Activated T-helper 2 cell treated with anti-CD3 and anti-CD28 coated beads, Interferon-gamma antibody, Interleukin-2, Interleukin-4, amounts not matched to agents 10 μg/mL and 5 μg/mL and 100 μg/mL, durations not matched to agents 14 hours and 24 hours and 36 hours (primary cell): ENCODE results near the gene ATOX1. TPM values are rescaled to one million over a fixed set of nuclear protein-coding genes. Genes with fewer than 3 reads are reported as not detected.

Experiments
- DNase-seq: peaks from one replicate; pipeline ENCODE4 v3.0.0; 2021; ENCODE audit warnings: low spot score
- H3K27ac Mint-ChIP-seq: one replicate; pipeline ENCODE4 v1.8.0; 2021; ENCODE audit warnings: mixed read lengths
- H3K27me3 Mint-ChIP-seq: one replicate; pipeline ENCODE4 v1.8.0; 2021; ENCODE audit warnings: low read depth, mixed read lengths
- H3K36me3 Mint-ChIP-seq: one replicate; pipeline ENCODE4 v1.8.0; 2021; ENCODE audit warnings: low read depth, mixed read lengths
- H3K4me1 Mint-ChIP-seq: one replicate; pipeline ENCODE4 v1.8.0; 2021; ENCODE audit warnings: low read depth, mixed read lengths
- H3K4me3 Mint-ChIP-seq: one replicate; pipeline ENCODE4 v1.8.0; 2021; ENCODE audit warnings: low read depth, mild to moderate bottlenecking, moderate library complexity, mixed read lengths
- H3K9me3 Mint-ChIP-seq: one replicate; pipeline ENCODE4 v1.8.0; 2021; ENCODE audit warnings: mixed read lengths
- intact Hi-C: fragments of 100-400 bp; cut with micrococcal nuclease; formaldehyde crosslinking; loops from one replicate; pipeline ENCODE4 v1.15.1; 2023
- total RNA-seq: library from RNA; stranded (reverse); gene quantifications from 2 replicates; pipeline ENCODE4 v1.2.3, GENCODE V29; 2022

Gene ATOX1
- total RNA-seq, 1 donor from 2014 or later, result 69.8 TPM

DNA sequence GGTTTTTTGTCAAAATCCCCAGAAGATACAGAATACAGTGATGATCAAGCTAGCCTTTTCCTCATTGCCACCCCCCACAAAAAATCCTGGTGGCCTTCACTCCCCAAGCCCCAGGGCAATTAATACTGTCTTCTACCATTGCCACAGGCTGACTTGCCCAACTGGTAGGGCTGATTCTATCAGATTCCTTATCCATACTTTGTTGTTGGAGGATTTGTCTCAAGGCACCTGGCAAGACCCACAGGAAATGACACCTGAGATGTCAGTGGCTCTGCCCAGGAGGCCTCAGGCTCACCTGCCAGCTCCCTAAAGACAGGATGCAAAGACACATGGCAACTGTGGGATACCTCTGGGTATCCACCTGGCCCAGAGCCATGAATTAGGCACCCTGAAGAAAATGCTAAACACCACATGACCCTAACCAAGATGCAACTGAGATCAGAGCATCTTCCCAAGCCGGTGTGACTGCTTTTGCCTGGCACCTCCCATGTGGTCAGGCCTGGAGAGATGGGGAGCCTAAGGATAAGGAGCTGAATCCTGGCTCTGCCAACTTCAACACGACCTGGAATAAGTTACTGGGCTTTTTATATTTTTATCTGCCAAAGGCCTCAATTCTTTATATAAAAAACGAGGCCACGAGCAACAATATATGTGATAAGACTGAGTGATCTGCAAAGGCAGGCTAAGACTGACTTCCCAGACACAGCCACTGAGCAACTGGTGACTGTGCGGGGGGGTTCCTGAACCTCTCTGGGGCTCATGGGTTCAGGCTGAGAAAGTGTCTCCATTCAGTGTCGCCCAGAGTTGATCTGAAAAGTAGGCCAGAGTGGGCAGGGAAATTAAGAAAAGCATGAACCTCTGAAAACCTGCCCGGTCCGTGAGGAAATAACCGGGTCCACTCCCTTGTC lies 944 bp downstream of the ATOX1 start:
- Mint-ChIP-seq H3K4me3 (peak overlapping the region; percentile 92), H3K27me3 (no peaks in the 10 kb centered on the region), H3K4me1 (peaks cover 32% of the 10 kb centered on the region), H3K27ac (peak overlapping the region; percentile 85), H3K9me3 (no peaks in the 10 kb centered on the region), H3K36me3 (peaks cover 17% of the 10 kb centered on the region)
- intact Hi-C loops, result loop anchor here (1.0 to 10.0 kb wide), 4 partner anchors 8 to 603 kb away; partner anchors contain the start of genes ANXA6 and G3BP1
- DNase-seq, result no peak

DNA sequence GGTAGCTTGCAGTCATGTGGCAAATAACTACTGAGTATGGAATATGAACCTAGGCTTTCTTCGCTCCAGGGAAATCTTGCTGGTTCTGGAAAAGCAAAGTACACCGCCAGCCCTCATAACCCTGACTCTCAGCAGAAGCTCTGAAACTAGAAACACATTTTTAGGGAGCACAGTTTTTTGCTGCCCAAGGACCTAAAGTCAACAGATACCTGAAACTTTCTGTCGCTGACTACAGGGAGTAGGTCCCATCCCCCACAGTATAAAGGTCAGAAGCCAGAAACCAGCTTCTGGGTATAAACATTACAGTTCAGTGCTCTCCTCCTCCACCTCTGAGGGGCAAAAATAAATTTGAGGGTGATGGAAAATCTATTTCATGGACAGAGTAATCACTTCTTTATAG lies 3.0 kb downstream of the ATOX1 start:
- H3K9me3 Mint-ChIP-seq, result no peaks in the 10 kb centered on the region
- H3K4me1 Mint-ChIP-seq, result peaks cover 39% of the 10 kb centered on the region
- no peaks in the 10 kb centered on the region for H3K27me3 Mint-ChIP-seq
- intact Hi-C loops, result loop anchor here (5.0 to 10.0 kb wide), 2 partner anchors 98 to 601 kb away; partner anchors contain the start of gene ANXA6
- H3K36me3 Mint-ChIP-seq, result peaks cover 25% of the 10 kb centered on the region
- no peak for DNase-seq
- peak overlapping the region; percentile 4 for H3K27ac Mint-ChIP-seq
- H3K4me3 Mint-ChIP-seq, result no peak overlapping the region

DNA sequence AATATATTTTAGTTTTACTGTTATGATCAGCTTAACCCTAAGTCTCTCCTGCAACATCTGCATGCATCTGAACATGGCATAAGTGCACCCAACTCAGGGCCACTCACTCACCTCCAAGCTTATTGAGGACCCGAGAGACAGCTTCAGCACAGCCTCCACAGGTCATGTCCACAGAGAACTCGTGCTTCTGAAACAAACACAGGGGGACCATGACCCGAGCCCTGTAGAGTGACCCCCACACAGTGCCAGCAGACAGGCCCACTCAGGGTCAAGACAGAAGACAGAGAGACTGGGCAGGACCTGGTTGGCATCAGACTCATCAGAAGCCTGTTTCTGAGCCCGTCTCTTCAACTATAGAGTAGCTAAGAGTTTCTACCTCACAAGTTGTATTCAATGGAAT lies 6.8 kb downstream of the ATOX1 start:
- intact Hi-C loops, result loop anchor here (10.0 kb wide), 1 partner anchor 597 kb away; the partner anchor contains the start of gene ANXA6
- peaks cover 26% of the 10 kb centered on the region for H3K36me3 Mint-ChIP-seq
- H3K27ac Mint-ChIP-seq, result no peak overlapping the region
- no peak for DNase-seq
- H3K4me3 Mint-ChIP-seq, result no peak overlapping the region
- no peaks in the 10 kb centered on the region for H3K27me3 Mint-ChIP-seq
- peaks cover 30% of the 10 kb centered on the region for H3K4me1 Mint-ChIP-seq
- no peaks in the 10 kb centered on the region for H3K9me3 Mint-ChIP-seq

DNA sequence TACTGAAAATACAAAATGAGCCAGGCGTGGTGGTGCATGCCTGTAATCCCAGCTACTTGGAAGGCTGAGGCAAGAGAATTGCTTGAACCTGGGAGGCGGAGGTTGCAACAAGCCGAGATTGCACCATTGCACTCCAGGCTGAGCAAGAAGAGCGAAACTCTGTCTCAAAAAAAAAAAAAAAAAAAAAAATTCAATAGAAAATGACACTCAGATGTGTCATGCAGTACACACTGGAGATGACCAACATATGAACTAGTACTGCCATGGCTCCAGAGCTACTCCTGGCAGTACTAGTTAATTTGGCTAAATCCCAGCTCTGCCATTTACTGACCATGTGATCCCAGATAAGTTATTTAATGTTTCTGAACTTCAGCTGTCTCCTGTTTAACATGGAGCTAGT lies 7.3 kb downstream of the ATOX1 start:
- Mint-ChIP-seq H3K9me3 (no peaks in the 10 kb centered on the region), H3K4me1 (peaks cover 30% of the 10 kb centered on the region), H3K4me3 (no peak overlapping the region), H3K27me3 (no peaks in the 10 kb centered on the region), H3K36me3 (peaks cover 26% of the 10 kb centered on the region), H3K27ac (no peak overlapping the region)
- no peak for DNase-seq
- intact Hi-C loops, result loop anchor here (10.0 kb wide), 1 partner anchor 596 kb away; the partner anchor contains the start of gene ANXA6

DNA sequence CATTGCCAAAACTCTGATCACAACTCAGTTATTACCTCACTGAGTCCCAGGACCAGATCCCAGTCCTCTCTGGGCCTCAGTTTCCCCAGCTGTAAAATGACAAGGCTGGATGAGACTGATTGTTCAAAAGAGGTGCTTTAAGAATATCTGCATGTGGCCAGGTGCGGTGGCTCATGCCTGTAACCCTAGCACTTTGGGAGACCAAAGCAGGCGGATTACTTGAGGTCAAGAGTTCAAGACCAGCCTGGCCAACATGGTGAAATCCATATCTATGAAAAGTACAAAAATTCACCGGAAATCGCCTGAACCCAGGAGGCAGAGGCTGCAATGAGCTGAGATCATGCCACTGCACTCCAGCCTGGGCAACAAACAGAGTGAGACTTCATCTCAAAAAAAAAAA lies 8.3 kb downstream of the ATOX1 start:
- Mint-ChIP-seq H3K27me3 (no peaks in the 10 kb centered on the region), H3K9me3 (no peaks in the 10 kb centered on the region), H3K36me3 (peaks cover 33% of the 10 kb centered on the region), H3K4me1 (peaks cover 30% of the 10 kb centered on the region), H3K4me3 (no peak overlapping the region), H3K27ac (peak overlapping the region; percentile 84)
- DNase-seq, result no peak
- intact Hi-C loops, result loop anchor here (10.0 kb wide), 1 partner anchor 595 kb away; the partner anchor contains the start of gene ANXA6

DNA sequence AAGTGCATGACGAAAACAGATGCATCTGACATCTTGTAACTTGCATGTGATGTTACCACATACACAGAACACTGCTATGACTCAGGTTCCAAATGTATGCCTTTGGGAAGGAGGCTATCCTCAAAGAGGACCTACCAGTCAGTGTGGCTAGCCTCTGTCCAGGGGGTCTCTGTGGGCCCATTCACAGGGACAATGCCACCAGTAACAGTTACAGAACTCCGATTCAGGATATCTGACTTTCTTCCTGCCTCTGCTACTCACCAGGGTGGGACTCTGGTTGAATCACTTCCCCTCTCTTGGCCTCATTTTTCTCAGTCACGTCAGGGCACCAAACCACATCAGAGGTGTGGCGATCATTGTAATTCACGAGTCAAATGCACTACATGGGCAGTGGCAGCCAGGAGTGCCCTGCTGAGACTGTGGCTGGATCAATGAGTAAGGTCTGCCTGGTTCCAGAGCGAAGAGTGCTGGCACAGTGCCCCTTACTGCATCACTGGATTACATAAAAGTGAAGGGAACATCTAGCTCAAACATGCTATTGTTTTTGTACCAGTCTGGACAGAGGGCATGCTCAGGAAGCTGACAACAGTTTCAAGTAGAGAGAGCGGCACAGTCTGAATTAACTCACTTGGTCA lies 13.2 kb downstream of the ATOX1 start:
- Mint-ChIP-seq H3K27ac (peak overlapping the region; percentile 57), H3K4me3 (no peak overlapping the region), H3K27me3 (no peaks in the 10 kb centered on the region), H3K9me3 (no peaks in the 10 kb centered on the region), H3K36me3 (peaks cover 46% of the 10 kb centered on the region), H3K4me1 (peaks cover 31% of the 10 kb centered on the region)
- no peak for DNase-seq
- intact Hi-C loops, result loop anchor here (2.0 to 5.0 kb wide), 2 partner anchors 26 to 298 kb away; partner anchors contain the start of genes G3BP1 and SLC36A1

DNA sequence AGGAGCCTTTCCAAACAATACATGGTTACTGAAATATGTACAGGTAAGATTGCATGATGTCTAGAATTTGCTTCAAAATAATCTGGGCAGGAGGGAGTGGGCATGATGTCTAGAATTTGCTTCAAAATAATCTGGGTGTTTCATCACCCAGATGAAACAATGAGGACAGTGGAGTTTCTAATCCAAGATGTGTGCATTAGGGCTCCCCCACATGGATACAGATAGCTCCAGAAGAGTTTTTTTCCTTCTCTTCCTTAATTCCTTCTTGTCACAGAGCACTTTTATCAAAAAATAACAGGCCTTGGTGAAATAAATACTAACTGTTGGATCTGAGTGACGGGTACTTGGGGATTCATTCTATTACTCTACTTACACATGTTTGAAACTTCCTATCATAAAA lies 14.9 kb downstream of the ATOX1 start:
- no peak for DNase-seq
- intact Hi-C loops, result no loop called here
- Mint-ChIP-seq H3K27ac (no peak overlapping the region), H3K36me3 (peaks cover 45% of the 10 kb centered on the region), H3K4me1 (peaks cover 27% of the 10 kb centered on the region), H3K4me3 (no peak overlapping the region), H3K9me3 (no peaks in the 10 kb centered on the region), H3K27me3 (no peaks in the 10 kb centered on the region)

DNA sequence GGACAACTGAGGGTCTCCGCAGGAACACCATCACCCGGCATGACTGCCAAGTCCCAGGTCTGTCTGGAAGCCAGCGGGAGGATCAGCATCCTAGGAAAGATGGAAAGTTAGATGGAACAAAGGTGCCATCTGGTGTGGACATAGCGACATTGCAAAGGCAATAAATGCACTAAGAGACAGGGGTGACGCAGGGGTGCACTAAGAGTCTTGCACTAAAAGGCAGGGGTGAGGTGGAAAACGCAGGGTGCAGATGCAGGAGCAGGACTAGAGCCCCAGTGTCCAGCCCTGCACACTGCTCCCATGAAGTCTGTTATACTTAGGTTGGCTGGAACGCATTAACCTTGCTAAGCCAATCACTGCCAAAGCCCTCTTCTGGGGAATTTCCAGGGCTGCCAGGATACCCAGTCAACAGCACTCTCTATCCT lies 15.5 kb downstream of the ATOX1 start:
- Mint-ChIP-seq H3K9me3 (no peaks in the 10 kb centered on the region), H3K4me3 (no peak overlapping the region), H3K4me1 (peaks cover 27% of the 10 kb centered on the region), H3K36me3 (peaks cover 45% of the 10 kb centered on the region), H3K27me3 (no peaks in the 10 kb centered on the region), H3K27ac (no peak overlapping the region)
- DNase-seq, result no peak
- intact Hi-C loops, result no loop called here

DNA sequence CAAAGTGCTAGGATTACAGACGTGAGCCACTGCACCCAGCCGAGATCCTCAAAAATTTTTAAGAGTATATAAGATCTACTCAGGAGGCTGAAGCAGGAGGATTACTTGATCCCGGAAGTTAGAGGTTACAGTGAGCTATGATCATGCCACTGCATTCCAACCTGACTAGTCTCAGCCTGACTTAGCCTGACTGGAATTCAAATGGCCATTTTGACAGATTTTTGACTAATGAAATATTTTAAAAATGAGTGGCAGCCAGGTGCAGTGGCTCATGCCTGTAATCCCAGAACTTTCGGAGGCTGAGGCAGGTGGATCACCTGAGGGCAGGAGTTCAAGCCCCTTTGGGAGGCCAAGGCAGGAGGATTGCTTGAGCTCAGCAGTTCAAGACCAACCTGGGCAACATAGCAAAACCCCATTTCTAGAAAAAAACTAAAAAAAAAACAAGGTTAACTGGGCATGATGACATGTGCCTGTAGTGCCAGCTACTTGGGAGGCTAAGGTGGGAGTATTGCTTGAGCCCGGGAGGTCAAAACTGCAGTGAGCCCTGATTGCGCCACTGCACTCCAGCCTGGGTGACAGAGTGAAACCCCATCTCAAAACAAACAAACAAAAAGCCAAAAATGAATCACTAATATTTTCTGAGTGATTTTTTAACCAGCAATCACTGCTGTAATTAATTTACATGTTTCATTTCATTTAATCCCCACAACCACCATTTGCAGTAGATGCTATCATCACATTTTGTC lies 16.6 kb downstream of the ATOX1 start:
- peaks cover 26% of the 10 kb centered on the region for H3K4me1 Mint-ChIP-seq
- no peaks in the 10 kb centered on the region for H3K9me3 Mint-ChIP-seq
- H3K27me3 Mint-ChIP-seq, result no peaks in the 10 kb centered on the region
- H3K27ac Mint-ChIP-seq, result no peak overlapping the region
- H3K4me3 Mint-ChIP-seq, result no peak overlapping the region
- intact Hi-C loops, result no loop called here
- H3K36me3 Mint-ChIP-seq, result peaks cover 42% of the 10 kb centered on the region
- no peak for DNase-seq

DNA sequence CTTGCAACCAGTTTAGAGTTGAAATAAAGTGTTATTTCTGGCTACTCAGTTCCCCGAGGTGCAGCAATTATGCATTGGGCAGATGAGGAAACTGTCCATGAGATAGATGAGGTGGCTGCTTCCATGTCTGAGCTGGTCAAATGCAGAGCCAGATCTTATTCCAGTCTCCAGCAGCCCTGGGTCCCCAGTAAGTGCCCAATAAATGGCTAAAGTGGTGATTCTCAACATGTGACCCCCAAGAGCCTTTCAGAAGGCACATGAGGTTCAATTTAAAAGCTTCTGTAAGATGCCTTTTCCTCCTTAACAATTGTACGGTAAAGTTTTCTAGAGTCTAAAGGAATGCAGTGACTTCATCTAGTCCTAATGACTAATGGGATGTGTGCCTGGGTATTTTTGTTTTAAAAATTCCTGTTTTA lies 17.5 kb downstream of the ATOX1 start:
- H3K27ac Mint-ChIP-seq, result no peak overlapping the region
- H3K4me3 Mint-ChIP-seq, result no peak overlapping the region
- intact Hi-C loops, result loop anchor here (1.0 kb wide), 1 partner anchor 82 kb away; no protein-coding TSS in a partner anchor
- no peaks in the 10 kb centered on the region for H3K9me3 Mint-ChIP-seq
- no peak for DNase-seq
- no peaks in the 10 kb centered on the region for H3K27me3 Mint-ChIP-seq
- peaks cover 42% of the 10 kb centered on the region for H3K36me3 Mint-ChIP-seq
- peaks cover 20% of the 10 kb centered on the region for H3K4me1 Mint-ChIP-seq

DNA sequence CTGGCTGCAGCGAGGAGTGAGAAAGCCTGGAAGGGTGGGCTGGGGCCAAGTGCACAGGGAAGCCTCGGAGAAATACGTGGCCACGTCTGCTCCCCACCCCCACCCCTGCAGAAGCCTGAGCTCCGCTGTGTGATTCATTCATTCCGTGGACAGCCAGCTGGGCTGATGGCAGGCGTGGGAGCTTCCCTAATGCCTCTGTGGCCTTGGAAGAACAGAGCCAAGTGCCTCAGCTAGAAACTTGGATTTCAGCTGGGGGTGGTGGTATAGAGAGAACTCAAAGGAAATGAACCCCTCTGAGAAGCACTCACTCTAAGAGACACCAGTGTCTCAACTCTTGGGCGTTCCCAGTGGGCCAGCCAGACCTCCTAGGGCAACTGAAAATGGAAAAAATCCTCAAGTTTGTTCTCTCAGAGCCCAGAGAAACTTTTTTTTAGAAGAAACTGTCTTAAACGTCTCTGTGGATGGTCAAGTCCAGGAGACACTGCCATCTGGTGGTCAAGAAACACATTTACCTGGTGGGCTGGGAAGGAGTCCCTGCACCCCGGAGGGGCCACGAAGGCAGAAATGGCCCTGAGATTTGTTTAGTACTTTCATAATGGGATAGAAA lies 18.0 kb downstream of the ATOX1 start:
- no peak overlapping the region for H3K4me3 Mint-ChIP-seq
- intact Hi-C loops, result loop anchor here (1.0 kb wide), 1 partner anchor 81 kb away; no protein-coding TSS in a partner anchor
- H3K27ac Mint-ChIP-seq, result no peak overlapping the region
- H3K9me3 Mint-ChIP-seq, result no peaks in the 10 kb centered on the region
- H3K36me3 Mint-ChIP-seq, result peaks cover 38% of the 10 kb centered on the region
- peaks cover 16% of the 10 kb centered on the region for H3K4me1 Mint-ChIP-seq
- DNase-seq, result peak; percentile 26
- no peaks in the 10 kb centered on the region for H3K27me3 Mint-ChIP-seq

DNA sequence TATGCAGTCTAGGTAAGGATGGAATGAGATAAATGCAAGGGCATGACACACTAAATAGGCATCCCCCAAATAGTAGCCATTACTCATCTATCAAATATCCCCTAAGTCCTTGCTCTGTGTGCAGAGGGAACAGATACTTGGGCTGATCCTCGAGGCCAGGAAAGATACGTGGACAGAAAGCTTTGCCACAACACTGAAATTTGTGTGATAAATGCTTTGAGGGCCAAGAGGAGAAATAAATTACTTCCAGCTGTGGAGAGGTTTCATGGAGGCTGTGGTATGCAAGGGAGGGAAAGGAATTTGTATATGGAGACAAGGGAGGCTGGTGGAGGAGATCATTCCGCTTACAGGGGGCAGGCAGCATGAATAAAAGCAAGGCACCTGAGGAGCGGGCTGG lies 18.5 kb downstream of the ATOX1 start:
- H3K27ac Mint-ChIP-seq, result peak overlapping the region; percentile 33
- no peak overlapping the region for H3K4me3 Mint-ChIP-seq
- H3K9me3 Mint-ChIP-seq, result no peaks in the 10 kb centered on the region
- peaks cover 11% of the 10 kb centered on the region for H3K4me1 Mint-ChIP-seq
- no peaks in the 10 kb centered on the region for H3K27me3 Mint-ChIP-seq
- intact Hi-C loops, result loop anchor here (1.0 kb wide), 1 partner anchor 81 kb away; no protein-coding TSS in a partner anchor
- H3K36me3 Mint-ChIP-seq, result peaks cover 33% of the 10 kb centered on the region
- DNase-seq, result no peak
